MG63 (cell line): Measurements from ENCODE around the gene EFHD1. TPM values are rescaled to one million over a fixed set of nuclear protein-coding genes. Genes with fewer than 3 reads are reported as not detected.

ENCODE experiments used
- DNase-seq: peaks from one replicate; pipeline ENCODE4 v3.0.0-alpha.2; 2020
- H3K27me3 ChIP-seq: fragments of 250-450 bp; sonication (Bioruptor Pico); 2 replicates; pipeline ENCODE4 v1.5.1; 2020; ENCODE audit warnings: mild to moderate bottlenecking, moderate library complexity
- H3K36me3 ChIP-seq: fragments of 250-450 bp; sonication (Bioruptor Pico); 2 replicates; pipeline ENCODE4 v1.5.1; 2020; ENCODE audit warnings: mild to moderate bottlenecking, moderate library complexity
- H3K4me3 ChIP-seq: fragments of 250-450 bp; sonication (Bioruptor Pico); 2 replicates; pipeline ENCODE4 v1.5.1; 2020; ENCODE audit warnings: mild to moderate bottlenecking, moderate library complexity
- H3K9me3 ChIP-seq: fragments of 250-450 bp; sonication (Bioruptor Pico); 2 replicates; pipeline ENCODE4 v1.5.1; 2020; ENCODE audit warnings: mild to moderate bottlenecking, moderate library complexity
- total RNA-seq: library from RNA; depleted of rRNA; stranded (reverse); fragments of >200 nt; shearing (Covaris generic); gene quantifications from 2 replicates; pipeline ENCODE4 v1.2.3, GENCODE V29; 2014; ENCODE audit warnings: low replicate concordance

Gene EFHD1
- total RNA-seq, 1 experiment from 2014 or later: not detected

- Histone ChIP-seq H3K27me3 (peaks cover 19% of the 10 kb centered on the region), H3K9me3 (no peaks in the 10 kb centered on the region), H3K4me3 (no peak overlapping the region), H3K36me3 (no peaks in the 10 kb centered on the region)
- no peak for DNase-seq
Observed at GRCh38 chr2:232635820-232636219, 2.4 kb downstream of the EFHD1 start.

- H3K4me3 ChIP-seq: no peak overlapping the region
- no peaks in the 10 kb centered on the region for H3K9me3 ChIP-seq
- no peaks in the 10 kb centered on the region for H3K36me3 ChIP-seq
- DNase-seq: no peak
- H3K27me3 ChIP-seq: peaks cover 18% of the 10 kb centered on the region
Observed at GRCh38 chr2:232636788-232637420, 3.5 kb downstream of the EFHD1 start.

GRCh38 chr2:232637866-232638583 lies 4.6 kb downstream of the EFHD1 start:
- Histone ChIP-seq H3K4me3 (no peak overlapping the region), H3K36me3 (no peaks in the 10 kb centered on the region), H3K9me3 (no peaks in the 10 kb centered on the region), H3K27me3 (peaks cover 10% of the 10 kb centered on the region)
- no peak for DNase-seq

DNA sequence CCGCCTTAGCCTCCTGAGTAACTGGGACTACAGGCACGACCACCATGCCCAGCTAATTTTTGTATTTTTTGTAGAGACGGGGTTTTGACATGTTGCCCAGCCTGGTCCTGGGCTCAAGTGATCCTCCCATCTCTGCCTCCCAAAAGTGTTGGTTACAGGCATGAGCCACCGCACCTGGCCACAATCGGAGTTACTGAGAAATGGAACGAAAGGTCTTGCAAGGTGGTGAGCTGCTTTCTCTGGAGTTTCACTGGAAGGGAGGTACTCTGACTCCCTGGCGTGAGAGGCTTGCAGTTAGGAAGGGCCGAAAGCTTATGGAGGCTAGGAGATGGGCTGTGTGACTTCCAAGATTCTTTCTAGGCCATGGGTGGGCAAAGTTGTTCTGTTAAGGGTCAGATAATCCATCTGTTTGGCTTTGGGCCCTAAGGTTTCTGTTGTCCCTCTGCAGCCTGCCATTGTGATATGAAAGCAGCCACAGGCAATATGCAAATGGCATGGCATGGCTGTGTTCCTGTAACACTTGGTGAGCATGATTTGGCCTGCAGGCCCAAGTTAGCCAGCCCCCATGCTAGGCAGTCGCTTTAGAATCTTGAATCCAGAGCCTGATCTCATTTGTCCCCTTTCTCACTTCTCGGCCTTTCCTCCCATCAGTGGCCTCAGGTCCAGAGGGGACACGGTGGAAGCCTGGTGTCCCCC lies 7.9 kb downstream of the EFHD1 start:
- no peak for DNase-seq
- H3K9me3 ChIP-seq: no peaks in the 10 kb centered on the region
- no peaks in the 10 kb centered on the region for H3K36me3 ChIP-seq
- H3K27me3 ChIP-seq: no peaks in the 10 kb centered on the region
- no peak overlapping the region for H3K4me3 ChIP-seq

DNA sequence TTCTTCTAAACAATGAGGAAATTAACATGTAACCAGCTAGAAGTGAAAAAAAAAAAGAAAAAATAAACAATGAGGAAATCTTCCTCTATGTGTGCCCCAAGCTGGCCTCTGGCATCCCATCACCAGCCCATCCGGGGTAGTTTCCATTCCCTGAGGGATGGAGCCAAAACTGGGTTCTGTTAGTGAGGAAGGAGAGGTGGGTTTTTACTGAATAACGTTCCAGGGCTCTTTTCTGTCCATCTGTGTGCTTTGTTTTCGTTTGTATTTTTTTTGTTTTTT lies 9.7 kb downstream of the EFHD1 start:
- Histone ChIP-seq H3K27me3 (no peaks in the 10 kb centered on the region), H3K36me3 (no peaks in the 10 kb centered on the region)
- DNase-seq: no peak

DNA sequence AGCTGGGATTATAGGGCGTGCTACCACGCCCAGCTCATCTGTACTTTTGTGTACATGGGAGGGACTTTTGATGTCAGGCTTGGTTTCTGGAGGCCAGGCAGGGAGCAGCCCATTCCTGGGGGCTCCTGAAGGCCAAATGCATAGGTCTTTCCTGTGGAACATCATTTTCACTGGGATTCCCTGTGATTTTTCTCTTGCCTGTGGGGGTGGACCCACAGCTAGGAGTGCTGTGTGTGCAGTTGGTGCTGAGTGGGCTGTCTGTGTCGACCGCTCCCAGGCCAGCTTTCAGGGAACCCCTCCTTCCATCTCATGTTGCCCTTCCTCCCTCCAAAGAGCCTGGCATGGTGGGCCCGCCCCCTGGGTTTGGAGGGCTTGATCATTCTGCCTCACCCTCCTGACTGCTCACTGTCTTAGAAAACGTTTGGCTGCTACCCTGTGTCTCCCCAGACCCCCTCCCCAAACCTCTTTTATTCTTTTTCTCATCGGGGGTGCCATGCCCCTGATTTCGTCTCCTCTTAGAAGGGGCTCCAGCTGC lies 10.5 kb downstream of the EFHD1 start:
- no peaks in the 10 kb centered on the region for H3K27me3 ChIP-seq
- H3K36me3 ChIP-seq: no peaks in the 10 kb centered on the region
- H3K9me3 ChIP-seq: no peaks in the 10 kb centered on the region
- DNase-seq: no peak
- H3K4me3 ChIP-seq: no peak overlapping the region

More for the DNA sequence above, 9.7 kb downstream of the EFHD1 start:
- no peak overlapping the region for H3K4me3 ChIP-seq
- H3K9me3 ChIP-seq: no peaks in the 10 kb centered on the region

DNA sequence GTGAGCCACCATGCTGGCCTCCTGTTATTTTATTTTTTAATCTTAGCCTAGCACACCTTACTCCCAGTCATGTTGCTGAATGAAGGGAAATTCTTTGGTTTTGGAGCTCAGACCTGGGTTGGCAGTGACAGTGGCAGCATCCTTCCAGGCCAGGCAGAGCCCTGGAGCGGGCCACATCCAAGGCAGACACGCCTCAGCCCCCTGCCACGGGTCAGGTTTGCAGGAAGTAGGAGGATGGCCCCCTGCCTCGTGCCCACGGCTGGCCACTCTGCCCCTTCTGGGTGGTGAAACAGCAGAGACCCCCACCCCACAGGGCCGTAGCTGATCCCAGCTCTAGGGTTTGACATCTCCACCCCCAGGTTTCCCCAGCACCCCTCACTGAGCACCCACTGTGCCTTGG lies 11.7 kb downstream of the EFHD1 start:
- Histone ChIP-seq H3K27me3 (no peaks in the 10 kb centered on the region), H3K9me3 (no peaks in the 10 kb centered on the region), H3K4me3 (no peak overlapping the region), H3K36me3 (no peaks in the 10 kb centered on the region)
- DNase-seq: no peak

DNA sequence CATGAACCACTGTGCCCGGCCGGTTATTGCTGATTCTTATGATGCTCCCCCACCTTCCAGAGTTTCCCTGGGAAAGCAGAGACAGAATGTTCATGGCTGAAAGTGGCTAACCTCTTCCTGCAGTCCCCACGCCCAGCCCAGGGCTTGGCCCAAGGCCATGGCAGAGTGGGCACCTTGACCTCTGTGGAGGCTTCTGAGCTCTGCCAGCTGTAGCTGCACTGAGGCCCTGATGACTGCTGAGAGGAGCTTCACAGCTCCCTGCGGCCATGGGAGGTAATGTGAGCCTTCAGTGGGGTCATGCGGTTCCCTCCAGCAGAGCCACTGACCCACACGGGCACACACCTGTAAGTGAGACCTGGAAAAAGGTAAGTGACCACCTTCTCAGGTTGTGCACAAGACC lies 13.3 kb downstream of the EFHD1 start:
- Histone ChIP-seq H3K36me3 (no peaks in the 10 kb centered on the region), H3K4me3 (no peak overlapping the region), H3K9me3 (no peaks in the 10 kb centered on the region), H3K27me3 (no peaks in the 10 kb centered on the region)
- DNase-seq: no peak

GRCh38 chr2:232647261-232647660 lies 13.9 kb downstream of the EFHD1 start:
- H3K36me3 ChIP-seq: no peaks in the 10 kb centered on the region
- H3K4me3 ChIP-seq: no peak overlapping the region
- no peaks in the 10 kb centered on the region for H3K9me3 ChIP-seq
- no peak for DNase-seq
- H3K27me3 ChIP-seq: no peaks in the 10 kb centered on the region

- H3K36me3 ChIP-seq: no peaks in the 10 kb centered on the region
- DNase-seq: no peak
- no peaks in the 10 kb centered on the region for H3K9me3 ChIP-seq
- no peak overlapping the region for H3K4me3 ChIP-seq
- H3K27me3 ChIP-seq: no peaks in the 10 kb centered on the region
Observed at GRCh38 chr2:232649033-232649432, 15.6 kb downstream of the EFHD1 start.

DNA sequence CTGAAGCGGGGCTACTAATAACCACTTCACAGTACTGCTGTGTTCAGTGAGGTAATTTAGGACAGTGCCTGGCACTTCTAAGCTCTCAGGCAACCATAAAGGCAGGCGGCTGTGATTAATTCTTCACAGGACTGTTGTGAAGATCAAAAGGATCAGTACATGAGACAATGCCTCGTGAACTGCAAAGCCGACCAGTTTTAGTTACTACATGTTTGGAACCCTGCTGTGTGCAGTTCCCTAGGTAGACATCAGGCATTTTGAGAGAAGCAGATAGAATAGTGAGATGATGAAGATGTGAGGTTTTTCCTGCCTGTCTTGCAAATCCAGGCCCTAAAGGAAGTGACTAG lies 19.1 kb downstream of the EFHD1 start:
- no peak overlapping the region for H3K4me3 ChIP-seq
- no peaks in the 10 kb centered on the region for H3K27me3 ChIP-seq
- H3K36me3 ChIP-seq: no peaks in the 10 kb centered on the region
- H3K9me3 ChIP-seq: no peaks in the 10 kb centered on the region
- no peak for DNase-seq

DNA sequence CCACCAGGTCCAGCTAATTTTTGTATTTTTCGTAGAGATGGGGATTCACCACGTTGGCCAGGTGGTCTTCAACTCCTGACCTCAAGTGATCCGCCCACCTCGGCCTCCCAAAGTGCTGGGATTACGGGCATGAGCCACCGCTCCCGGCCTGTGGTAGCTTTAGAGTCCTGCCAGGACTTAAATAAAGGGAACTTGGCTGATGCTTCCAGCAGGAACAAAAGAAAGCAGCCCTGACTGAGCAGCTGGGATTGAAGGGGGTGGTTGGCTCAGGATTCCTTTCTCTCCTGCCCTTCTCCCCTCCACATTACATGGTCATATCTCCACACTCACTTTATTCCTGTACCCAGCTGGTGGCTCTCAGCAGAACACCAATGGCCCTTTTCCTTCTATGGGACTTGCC lies 20.0 kb downstream of the EFHD1 start:
- Histone ChIP-seq H3K36me3 (no peaks in the 10 kb centered on the region), H3K27me3 (no peaks in the 10 kb centered on the region), H3K4me3 (no peak overlapping the region), H3K9me3 (no peaks in the 10 kb centered on the region)
- DNase-seq: no peak

GRCh38 chr2:232655392-232655791 lies 22.0 kb downstream of the EFHD1 start:
- Histone ChIP-seq H3K27me3 (no peaks in the 10 kb centered on the region), H3K9me3 (no peaks in the 10 kb centered on the region), H3K4me3 (no peak overlapping the region), H3K36me3 (no peaks in the 10 kb centered on the region)
- no peak for DNase-seq

DNA sequence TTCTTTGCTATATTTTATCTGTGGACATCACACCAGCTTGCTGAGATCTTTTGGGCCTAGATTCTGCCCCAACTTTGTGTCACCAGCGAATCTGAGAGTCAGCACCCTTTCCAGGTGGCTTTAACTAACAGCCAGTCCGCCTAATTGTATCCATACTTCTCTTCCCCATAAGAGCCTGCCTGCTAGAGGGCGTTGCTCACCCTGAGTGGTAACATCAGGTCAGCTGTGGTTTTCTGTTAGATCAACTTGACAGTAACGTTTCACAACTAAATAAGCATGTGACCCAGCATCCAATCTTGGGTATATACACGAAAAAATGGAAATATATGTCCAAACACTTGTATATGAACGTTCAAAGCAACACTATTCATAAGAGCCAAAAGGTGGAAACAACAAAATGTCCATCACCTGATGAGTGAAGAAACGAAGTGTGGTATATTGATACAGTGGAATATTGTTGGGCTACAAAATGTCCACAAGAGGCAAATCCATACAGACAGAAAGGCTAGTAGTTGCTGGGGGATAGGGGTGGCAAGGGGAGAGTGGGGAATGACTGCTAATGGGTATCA lies 24.9 kb downstream of the EFHD1 start:
- DNase-seq: no peak
- Histone ChIP-seq H3K36me3 (no peaks in the 10 kb centered on the region), H3K9me3 (no peaks in the 10 kb centered on the region), H3K4me3 (no peak overlapping the region), H3K27me3 (no peaks in the 10 kb centered on the region)

GRCh38 chr2:232659359-232659758 lies 26.0 kb downstream of the EFHD1 start:
- no peak overlapping the region for H3K4me3 ChIP-seq
- DNase-seq: no peak
- H3K27me3 ChIP-seq: no peaks in the 10 kb centered on the region
- no peaks in the 10 kb centered on the region for H3K9me3 ChIP-seq
- no peaks in the 10 kb centered on the region for H3K36me3 ChIP-seq

DNA sequence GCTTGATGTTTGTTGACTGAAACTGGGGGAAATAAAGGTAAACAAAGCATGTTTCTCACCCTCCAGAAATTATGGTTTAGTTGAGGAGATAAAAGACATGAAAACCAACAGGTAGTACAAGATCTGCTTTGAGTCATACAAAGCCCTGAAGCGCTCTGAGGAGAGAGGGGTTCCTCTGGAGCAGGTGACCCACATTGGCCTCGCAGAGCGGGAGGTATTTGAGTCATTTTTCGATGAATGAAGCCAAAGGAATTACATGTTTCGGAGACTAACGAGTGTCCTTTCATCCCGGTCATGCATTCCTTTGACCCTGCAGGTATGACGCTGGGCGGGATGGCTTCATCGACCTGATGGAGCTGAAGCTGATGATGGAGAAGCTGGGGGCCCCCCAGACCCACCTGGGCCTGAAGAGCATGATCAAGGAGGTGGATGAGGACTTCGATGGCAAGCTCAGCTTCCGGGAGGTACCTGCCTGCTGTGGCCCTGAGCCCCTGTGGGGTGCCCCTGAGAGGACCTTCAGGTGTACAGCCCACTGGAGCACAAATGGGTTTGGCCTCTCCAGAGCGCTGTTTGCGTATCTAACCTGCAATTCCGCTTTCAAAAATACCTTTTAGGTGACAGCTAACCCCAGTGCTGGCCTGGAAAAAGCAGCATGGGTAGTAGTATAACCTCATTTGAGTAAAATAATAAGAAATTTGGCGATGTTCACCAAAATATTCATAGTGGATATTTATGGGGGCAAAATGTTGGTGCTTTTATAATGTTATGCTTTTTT lies 29.3 kb downstream of the EFHD1 start:
- DNase-seq: no peak
- H3K4me3 ChIP-seq: no peak overlapping the region
- H3K36me3 ChIP-seq: no peaks in the 10 kb centered on the region
- H3K27me3 ChIP-seq: no peaks in the 10 kb centered on the region
- no peaks in the 10 kb centered on the region for H3K9me3 ChIP-seq
